Vagina (tissue), 2 donors: Measurements from ENCODE around the gene NPR2. TPM values are rescaled to one million over a fixed set of nuclear protein-coding genes. Genes with fewer than 3 reads are reported as not detected.
A peak's percentile ranks its signal among the peaks of the same experiment; 100 is the strongest.

Experiments
- DNase-seq, 2 donors: peaks; one replicate each; pipeline ENCODE4 v3.0.0-alpha.2; 2017; ENCODE audit errors: extremely low spot score in 2 of 2
- H3K27ac ChIP-seq: fragments of 200-600 bp; sonication (generic); one replicate; pipeline ENCODE4 v1.5.1; 2019
- H3K27me3 ChIP-seq: fragments of 200-600 bp; sonication (generic); one replicate; pipeline ENCODE4 v1.5.1; 2019
- H3K36me3 ChIP-seq, 2 donors: fragments of 200-600 bp; sonication (generic); one replicate each; pipeline ENCODE4 v1.5.1; 2017 to 2019
- H3K4me1 ChIP-seq: fragments of 200-600 bp; sonication (generic); one replicate; pipeline ENCODE4 v1.5.1; 2019
- H3K4me3 ChIP-seq, 2 donors: fragments of 200-600 bp; sonication (generic); 1 replicate in 1 of 2; 2 replicates in 1 of 2; pipeline ENCODE4 v1.5.1; 2016 to 2019
- H3K9me3 ChIP-seq: fragments of 200-600 bp; sonication (generic); one replicate; pipeline ENCODE4 v1.5.1; 2019
- CTCF ChIP-seq, 3 experiments: fragments of 450-650 bp in 2 of 3; fragments of 200-600 bp in 1 of 3; sonication (generic) in 1 of 3; IDR thresholded peaks; one replicate each; pipeline ENCODE4 v1.5.1; 2017 to 2019; ENCODE audit warnings: antibody characterized with exemption in 3 of 3, mild to moderate bottlenecking in 2 of 3, moderate library complexity in 2 of 3
- POLR2A ChIP-seq, 2 donors: fragments of 450-650 bp; IDR thresholded peaks; one replicate each; pipeline ENCODE4 v1.6.1; 2017; ENCODE audit warnings: antibody characterized with exemption in 2 of 2, mild to moderate bottlenecking in 2 of 2, moderate library complexity in 2 of 2
- POLR2AphosphoS5 ChIP-seq, 2 donors: sonication (generic); formaldehyde crosslinking; IDR thresholded peaks; one replicate each; pipeline ENCODE4 v1.9.0; 2017; ENCODE audit warnings: antibody characterized with exemption in 2 of 2, mild to moderate bottlenecking in 2 of 2, low read depth in 1 of 2; ENCODE audit not compliant: insufficient read depth in 1 of 2
- intact Hi-C: fragments of 100-400 bp; cut with DNase I; formaldehyde crosslinking; loops from one replicate; pipeline ENCODE4 v1.15.1; 2023
- total RNA-seq: library from RNA; depleted of rRNA; stranded (reverse); fragments of >200 nt; gene quantifications from one replicate; pipeline ENCODE4 v1.2.3, GENCODE V29; 2016

NPR2 gene
- total RNA-seq, 1 donor from 2014 or later = 17.2 TPM

GRCh38 chr9:35798658-35799374, 7.4 kb downstream of the NPR2 start:
- no peak for TF ChIP-seq CTCF (IDR thresholded peaks at IDR 0.05)
- TF ChIP-seq POLR2AphosphoS5 (IDR thresholded peaks at IDR 0.05; ENCODE audit: insufficient read depth in 1 of 2, low read depth in 1 of 2) = peak in 1 of 2 donors; percentile 79
- H3K4me1 ChIP-seq = peaks cover 31% of the 10 kb centered on the region
- no peak overlapping the region for H3K27ac ChIP-seq
- DNase-seq = no peak
- H3K9me3 ChIP-seq = no peaks in the 10 kb centered on the region
- H3K36me3 ChIP-seq = peaks cover 0 to 15% of the 10 kb centered on the region in 2 donors
- no peaks in the 10 kb centered on the region for H3K27me3 ChIP-seq
- H3K4me3 ChIP-seq = no peak overlapping the region
- intact Hi-C loops = loop anchor here (5.0 kb wide), 1 partner anchor 48 kb away; no protein-coding TSS in a partner anchor

- TF ChIP-seq POLR2AphosphoS5 (IDR thresholded peaks at IDR 0.05; ENCODE audit: insufficient read depth in 1 of 2, low read depth in 1 of 2) (no peak), POLR2A (IDR thresholded peaks at IDR 0.05) (no peak), CTCF (IDR thresholded peaks at IDR 0.05) (no peak)
- intact Hi-C loops = no loop called here
- Histone ChIP-seq H3K4me3 (no peak overlapping the region), H3K9me3 (no peaks in the 10 kb centered on the region), H3K27me3 (no peaks in the 10 kb centered on the region), H3K4me1 (peaks cover 15% of the 10 kb centered on the region), H3K36me3 (peaks cover 0 to 15% of the 10 kb centered on the region in 2 donors), H3K27ac (no peak overlapping the region)
- no peak for DNase-seq
These were observed 9.1 kb downstream of the NPR2 start for GRCh38 chr9:35800530-35800929.

GRCh38 chr9:35801328-35802128, 10.1 kb downstream of the NPR2 start:
- Histone ChIP-seq H3K4me1 (peaks cover 5% of the 10 kb centered on the region), H3K27ac (no peak overlapping the region), H3K36me3 (peaks cover 0 to 24% of the 10 kb centered on the region in 2 donors), H3K4me3 (no peak overlapping the region), H3K9me3 (no peaks in the 10 kb centered on the region), H3K27me3 (no peaks in the 10 kb centered on the region)
- DNase-seq = no peak
- no peak for TF ChIP-seq POLR2AphosphoS5 (IDR thresholded peaks at IDR 0.05; ENCODE audit: insufficient read depth in 1 of 2, low read depth in 1 of 2)
- TF ChIP-seq CTCF (IDR thresholded peaks at IDR 0.05) = no peak
- no peak for TF ChIP-seq POLR2A (IDR thresholded peaks at IDR 0.05)
- intact Hi-C loops = no loop called here

GRCh38 chr9:35806101-35806500, 14.7 kb downstream of the NPR2 start:
- H3K27me3 ChIP-seq = no peaks in the 10 kb centered on the region
- H3K27ac ChIP-seq = no peak overlapping the region
- TF ChIP-seq POLR2A (IDR thresholded peaks at IDR 0.05) = no peak
- TF ChIP-seq CTCF (IDR thresholded peaks at IDR 0.05) = no peak
- no peak for TF ChIP-seq POLR2AphosphoS5 (IDR thresholded peaks at IDR 0.05; ENCODE audit: insufficient read depth in 1 of 2, low read depth in 1 of 2)
- intact Hi-C loops = no loop called here
- no peaks in the 10 kb centered on the region for H3K9me3 ChIP-seq
- H3K36me3 ChIP-seq = peaks cover 0 to 26% of the 10 kb centered on the region in 2 donors
- H3K4me1 ChIP-seq = peaks cover 1% of the 10 kb centered on the region
- no peak for DNase-seq
- H3K4me3 ChIP-seq = no peak overlapping the region
